ENCODE data around the gene CCDC106.

Gene CCDC106

DNA sequence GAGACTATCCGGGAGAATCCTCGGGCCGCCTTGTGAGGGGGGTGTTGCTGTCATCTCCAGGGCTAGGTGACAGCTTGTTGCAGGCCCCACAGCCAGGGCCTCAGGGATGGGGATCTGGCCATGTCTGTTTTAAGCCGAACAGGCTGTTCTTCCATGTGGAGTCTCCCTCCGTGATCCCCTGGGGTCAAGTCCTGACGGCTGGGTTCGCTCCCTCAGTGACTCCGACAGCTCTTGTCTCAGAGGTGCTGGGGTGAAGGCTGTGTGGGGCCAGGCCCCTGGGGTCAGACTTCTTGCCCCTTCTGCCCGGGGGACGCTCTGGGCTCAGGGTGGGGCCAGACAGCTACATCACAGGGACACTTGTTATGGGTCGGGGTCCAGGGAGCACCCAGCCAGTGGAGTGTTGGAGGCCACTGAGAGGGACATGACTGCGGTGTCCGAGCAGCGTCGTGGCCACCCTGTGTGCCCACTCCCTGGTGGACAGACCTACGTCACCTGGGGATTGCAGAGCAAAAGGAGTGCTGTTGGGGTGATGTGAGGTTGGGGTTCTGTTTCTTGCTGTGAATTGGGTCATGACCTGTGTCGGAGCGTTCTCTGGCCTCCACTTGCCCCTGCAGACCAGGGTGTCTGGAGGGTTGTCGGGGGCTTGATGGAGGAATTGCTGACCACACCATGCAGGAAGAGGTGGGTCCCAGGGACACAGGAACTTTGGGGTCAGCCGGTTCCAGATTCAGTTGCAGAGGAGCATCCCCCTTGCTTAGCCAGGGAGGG lies 48.5 kb downstream of the CCDC106 start:
- no peak overlapping the region for H3K4me3 ChIP-seq (replicated peaks in 1 of 2; ENCODE audit: low read depth in 2 of 2, low read length in 2 of 2)
- DNase-seq (ENCODE audit: low read depth in 2 of 2) = no peak
- TF ChIP-seq, protein P1, sequence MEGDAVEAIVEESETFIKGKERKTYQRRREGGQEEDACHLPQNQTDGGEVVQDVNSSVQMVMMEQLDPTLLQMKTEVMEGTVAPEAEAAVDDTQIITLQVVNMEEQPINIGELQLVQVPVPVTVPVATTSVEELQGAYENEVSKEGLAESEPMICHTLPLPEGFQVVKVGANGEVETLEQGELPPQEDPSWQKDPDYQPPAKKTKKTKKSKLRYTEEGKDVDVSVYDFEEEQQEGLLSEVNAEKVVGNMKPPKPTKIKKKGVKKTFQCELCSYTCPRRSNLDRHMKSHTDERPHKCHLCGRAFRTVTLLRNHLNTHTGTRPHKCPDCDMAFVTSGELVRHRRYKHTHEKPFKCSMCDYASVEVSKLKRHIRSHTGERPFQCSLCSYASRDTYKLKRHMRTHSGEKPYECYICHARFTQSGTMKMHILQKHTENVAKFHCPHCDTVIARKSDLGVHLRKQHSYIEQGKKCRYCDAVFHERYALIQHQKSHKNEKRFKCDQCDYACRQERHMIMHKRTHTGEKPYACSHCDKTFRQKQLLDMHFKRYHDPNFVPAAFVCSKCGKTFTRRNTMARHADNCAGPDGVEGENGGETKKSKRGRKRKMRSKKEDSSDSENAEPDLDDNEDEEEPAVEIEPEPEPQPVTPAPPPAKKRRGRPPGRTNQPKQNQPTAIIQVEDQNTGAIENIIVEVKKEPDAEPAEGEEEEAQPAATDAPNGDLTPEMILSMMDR (IDR thresholded peaks at IDR 0.05; ENCODE audit: low read depth, low read length) = no peak

DNA sequence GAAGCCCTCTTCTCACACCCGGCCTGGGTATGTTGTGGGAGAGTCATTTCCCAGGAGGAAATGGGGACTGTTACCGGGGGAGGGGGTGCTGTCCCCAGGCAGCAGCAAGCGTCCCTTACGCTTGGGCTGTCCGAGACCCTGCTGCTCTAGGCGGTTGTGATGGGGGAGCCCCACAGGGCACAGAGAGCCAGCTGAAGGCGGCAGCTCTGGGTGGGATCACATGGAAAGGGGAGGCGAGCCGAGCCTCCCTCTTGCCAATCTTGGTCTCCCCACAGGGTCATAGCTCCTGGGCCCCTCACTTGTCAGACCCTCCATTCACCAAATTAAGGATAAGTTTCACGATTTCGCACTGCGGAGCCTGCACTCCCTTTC lies 49.0 kb downstream of the CCDC106 start:
- TF ChIP-seq, protein P1 (IDR thresholded peaks at IDR 0.05; ENCODE audit: low read depth, low read length) = no peak
- H3K4me3 ChIP-seq (replicated peaks in 1 of 2; ENCODE audit: low read depth in 2 of 2, low read length in 2 of 2) = no peak overlapping the region
- DNase-seq (ENCODE audit: low read depth in 2 of 2) = no peak

DNA sequence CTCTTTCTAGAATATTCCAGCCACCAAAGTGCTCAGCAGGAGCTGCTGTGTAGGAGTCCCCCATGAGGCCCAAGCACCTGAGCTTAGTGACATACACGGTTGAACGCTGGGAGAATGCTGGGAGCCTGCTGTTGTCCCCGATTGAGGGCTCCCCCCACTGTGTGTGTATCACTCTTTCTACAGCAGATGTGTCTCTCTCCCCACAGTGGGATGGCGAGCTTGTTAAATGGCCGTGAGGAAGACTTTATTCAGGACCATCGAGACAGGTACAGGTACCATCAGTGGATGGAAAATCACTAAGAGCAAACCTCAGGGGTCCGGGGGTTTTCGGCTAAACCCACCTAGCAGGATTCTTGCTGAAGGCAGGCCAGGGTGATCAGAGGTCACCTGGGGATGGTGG lies 49.7 kb downstream of the CCDC106 start:
- TF ChIP-seq, protein P1 (IDR thresholded peaks at IDR 0.05; ENCODE audit: low read depth, low read length) = no peak
- DNase-seq (ENCODE audit: low read depth in 2 of 2) = no peak
- H3K4me3 ChIP-seq (replicated peaks in 1 of 2; ENCODE audit: low read depth in 2 of 2, low read length in 2 of 2) = no peak overlapping the region

DNA sequence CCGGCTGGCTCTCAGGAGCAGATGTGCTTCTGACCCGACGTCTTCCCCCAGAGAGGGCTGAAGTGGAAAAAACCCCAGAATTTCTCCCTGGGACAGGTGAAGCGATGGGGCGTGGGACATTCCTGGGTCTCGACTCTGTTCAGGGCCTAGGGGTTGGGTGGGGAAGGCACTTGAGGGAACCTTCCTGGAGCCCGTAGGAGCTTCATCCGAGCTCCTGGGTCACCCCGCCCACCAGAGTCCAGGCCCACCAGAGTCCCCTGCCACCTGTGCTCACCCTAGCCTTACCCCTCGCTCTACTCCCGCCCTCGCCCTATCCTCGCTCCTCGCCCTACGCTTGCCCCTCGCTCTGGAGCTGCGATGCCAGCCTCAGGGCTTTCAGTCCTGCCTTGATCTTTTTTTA lies 50.2 kb downstream of the CCDC106 start:
- TF ChIP-seq, protein P1 (IDR thresholded peaks at IDR 0.05; ENCODE audit: low read depth, low read length) = no peak
- no peak overlapping the region for H3K4me3 ChIP-seq (replicated peaks in 1 of 2; ENCODE audit: low read depth in 2 of 2, low read length in 2 of 2)
- DNase-seq (ENCODE audit: low read depth in 2 of 2) = no peak

DNA sequence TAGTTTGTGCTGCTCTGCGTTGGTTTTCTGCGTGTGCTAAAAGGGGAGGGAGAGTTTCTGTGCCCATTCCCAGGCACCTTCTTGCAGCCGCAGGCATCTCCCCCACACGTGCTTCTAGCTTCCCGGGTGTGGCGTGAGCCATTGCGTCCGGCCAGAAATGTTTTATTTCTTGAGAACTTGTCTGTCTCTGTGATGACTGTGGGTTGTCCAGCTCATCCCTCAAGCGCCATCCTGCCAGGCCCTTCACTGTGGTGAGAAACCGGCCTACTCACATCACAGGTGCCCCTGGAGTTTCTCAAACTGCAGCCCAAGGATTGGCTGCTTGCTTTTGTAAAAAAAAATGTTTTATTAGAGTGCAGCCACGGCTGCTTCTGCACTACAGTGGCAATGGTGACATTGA lies 51.2 kb downstream of the CCDC106 start:
- H3K4me3 ChIP-seq (replicated peaks in 1 of 2; ENCODE audit: low read depth in 2 of 2, low read length in 2 of 2) = no peak overlapping the region
- TF ChIP-seq, protein P1 (IDR thresholded peaks at IDR 0.05; ENCODE audit: low read depth, low read length) = no peak
- no peak for DNase-seq (ENCODE audit: low read depth in 2 of 2)

DNA sequence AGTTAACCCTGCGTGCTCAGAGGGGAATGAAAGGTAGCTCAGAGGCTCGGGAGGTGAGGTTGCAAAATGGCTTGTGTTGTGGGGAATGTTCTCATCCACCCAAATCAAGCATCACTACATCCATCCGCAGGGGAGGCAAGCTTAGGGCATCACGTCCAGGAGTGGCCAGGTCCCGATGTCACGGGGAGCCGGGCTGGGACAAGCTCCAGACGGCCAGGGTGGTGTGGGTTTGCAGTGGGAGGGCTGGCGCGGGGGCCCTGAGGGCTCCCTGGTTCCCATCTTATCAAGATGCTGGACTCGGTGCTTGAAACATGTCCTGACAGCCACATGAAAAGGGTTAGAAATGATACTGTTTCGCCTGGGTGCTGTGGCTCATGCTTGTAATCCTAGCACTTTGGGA lies 52.8 kb downstream of the CCDC106 start:
- no peak overlapping the region for H3K4me3 ChIP-seq (replicated peaks in 1 of 2; ENCODE audit: low read depth in 2 of 2, low read length in 2 of 2)
- DNase-seq (ENCODE audit: low read depth in 2 of 2) = no peak
- TF ChIP-seq, protein P1 (IDR thresholded peaks at IDR 0.05; ENCODE audit: low read depth, low read length) = no peak

Data from cardiac fibroblast (primary cell).